GM23338 (cell line): ENCODE measurements around the gene SNRNP48. TPM values are rescaled to one million over a fixed set of nuclear protein-coding genes. Genes with fewer than 3 reads are reported as not detected.

Experiments used
- ATAC-seq: fragments of 200-7000 bp; cut with Tn5 transposase; 3 replicates; pipeline ENCODE4 v1.9.1; 2020
- DNase-seq: peaks from one replicate; pipeline ENCODE4 v3.0.0-alpha.2; 2015; ENCODE audit warnings: low spot score
- H2AFZ ChIP-seq: fragments of 200-600 bp; sonication (generic); 2 replicates; pipeline ENCODE4 v1.8.0; 2016; ENCODE audit warnings: antibody characterized with exemption, mild to moderate bottlenecking, moderate library complexity
- H3F3A ChIP-seq: fragments of 200-600 bp; sonication (generic); replicated peaks from 2 replicates; pipeline ENCODE4 v1.8.0; 2017; ENCODE audit warnings: antibody characterized with exemption, mixed run types, low read depth
- H3K27ac ChIP-seq: fragments of 200-600 bp; sonication (generic); 2 replicates; pipeline ENCODE4 v1.6.1; 2016; ENCODE audit warnings: low read depth
- H3K27me3 ChIP-seq: fragments of 200-600 bp; sonication (generic); 2 replicates; pipeline ENCODE4 v1.8.0; 2016; ENCODE audit warnings: mild to moderate bottlenecking, mixed run types, moderate library complexity; ENCODE audit not compliant: insufficient read depth
- H3K36me3 ChIP-seq: fragments of 200-600 bp; sonication (generic); 2 replicates; pipeline ENCODE4 v1.8.0; 2016; ENCODE audit warnings: mild to moderate bottlenecking; ENCODE audit not compliant: insufficient read depth
- H3K4me1 ChIP-seq: fragments of 200-600 bp; sonication (generic); 2 replicates; pipeline ENCODE4 v1.8.0; 2016; ENCODE audit warnings: mild to moderate bottlenecking, moderate library complexity; ENCODE audit not compliant: insufficient read depth
- H3K4me2 ChIP-seq: fragments of 200-600 bp; sonication (generic); 2 replicates; pipeline ENCODE4 v1.7.1; 2017; ENCODE audit warnings: mixed run types
- H3K4me3 ChIP-seq: fragments of 200-600 bp; sonication (generic); 2 replicates; pipeline ENCODE4 v1.6.1; 2016; ENCODE audit warnings: mixed run types
- H3K79me2 ChIP-seq: fragments of 200-600 bp; sonication (generic); replicated peaks from 2 replicates; pipeline ENCODE4 v1.8.0; 2017; ENCODE audit warnings: mild to moderate bottlenecking; ENCODE audit not compliant: insufficient read depth
- H3K9me2 ChIP-seq: fragments of 200-600 bp; sonication (generic); 2 replicates; pipeline ENCODE4 v1.8.0; 2017; ENCODE audit not compliant: insufficient read depth
- H4K20me1 ChIP-seq: fragments of 200-600 bp; sonication (generic); replicated peaks from 2 replicates; pipeline ENCODE4 v1.8.0; 2017; ENCODE audit warnings: mild to moderate bottlenecking; ENCODE audit not compliant: insufficient read depth
- H3K27ac Mint-ChIP-seq: 2 replicates; pipeline ENCODE4 v1.8.0; 2020; ENCODE audit warnings: inconsistent platforms, mild to moderate bottlenecking, moderate library complexity, mixed read lengths
- H3K27me3 Mint-ChIP-seq: 3 replicates; pipeline ENCODE4 v1.8.0; 2022; ENCODE audit warnings: low read depth, mild to moderate bottlenecking, moderate library complexity, mixed read lengths, inconsistent platforms; ENCODE audit not compliant: insufficient read depth, poor library complexity
- H3K36me3 Mint-ChIP-seq: 3 replicates; pipeline ENCODE4 v1.8.0; 2021; ENCODE audit warnings: low read depth, mild to moderate bottlenecking, inconsistent platforms, moderate library complexity, mixed read lengths
- H3K4me1 Mint-ChIP-seq: 3 replicates; pipeline ENCODE4 v1.8.0; 2020; ENCODE audit warnings: mild to moderate bottlenecking, inconsistent platforms, mixed read lengths
- H3K4me3 Mint-ChIP-seq: 3 replicates; pipeline ENCODE4 v1.8.0; 2021; ENCODE audit warnings: moderate library complexity, mild to moderate bottlenecking, inconsistent platforms, mixed read lengths
- H3K9me3 Mint-ChIP-seq: 3 replicates; pipeline ENCODE4 v1.8.0; 2020; ENCODE audit warnings: moderate library complexity, mild to moderate bottlenecking, inconsistent platforms, mixed read lengths
- CREB1 ChIP-seq: fragments of 250-450 bp; sonication (Bioruptor Pico); IDR thresholded peaks from 2 replicates; pipeline ENCODE4 v1.5.0; 2020; ENCODE audit warnings: low read depth, mild to moderate bottlenecking, moderate library complexity
- CTCF ChIP-seq, 2 experiments: fragments of 200-600 bp in 1 of 2; sonication (generic) in 1 of 2; conservative IDR thresholded peaks; 2 replicates each; pipeline versions ENCODE4 v1.5.1 to v1.6.1; 2016 to 2017; ENCODE audit warnings: antibody characterized with exemption in 2 of 2, low read depth in 2 of 2, mild to moderate bottlenecking in 2 of 2, moderate library complexity in 1 of 2
- ETS1 ChIP-seq: IDR thresholded peaks from 2 replicates; pipeline ENCODE4 v1.6.1; 2016; ENCODE audit warnings: antibody characterized with exemption
- EZH2phosphoT487 ChIP-seq: fragments of 200-600 bp; sonication (generic); IDR thresholded peaks from one replicate; pipeline ENCODE4 v1.8.1; 2018; ENCODE audit warnings: antibody characterized with exemption; ENCODE audit not compliant: unreplicated experiment
- JUNB ChIP-seq: IDR thresholded peaks from one replicate; pipeline ENCODE4 v1.6.1; 2016; ENCODE audit warnings: antibody characterized with exemption; ENCODE audit not compliant: unreplicated experiment
- NANOG ChIP-seq: IDR thresholded peaks from 2 replicates; pipeline ENCODE4 v1.6.1; 2016; ENCODE audit warnings: antibody characterized with exemption, borderline replicate concordance
- POLR2AphosphoS5 ChIP-seq: IDR thresholded peaks from 2 replicates; pipeline ENCODE4 v1.6.1; 2016; ENCODE audit warnings: antibody characterized with exemption, low read depth
- ZNF114 ChIP-seq: fragments of 250-450 bp; sonication (Bioruptor Pico); IDR thresholded peaks from 2 replicates; pipeline ENCODE4 v1.5.0; 2020; ENCODE audit warnings: mild to moderate bottlenecking, moderate library complexity
- ZNF331 ChIP-seq: fragments of 250-450 bp; sonication (Bioruptor Pico); IDR thresholded peaks from 2 replicates; pipeline ENCODE4 v1.5.0; 2020; ENCODE audit warnings: low read depth, mild to moderate bottlenecking, moderate library complexity
- ZNF462 ChIP-seq: fragments of 250-450 bp; sonication (Bioruptor Pico); IDR thresholded peaks from 2 replicates; pipeline ENCODE4 v1.5.0; 2020; ENCODE audit warnings: mild to moderate bottlenecking, moderate library complexity
- polyA plus RNA-seq: library from polyadenylated mRNA; unstranded; fragments of >200 nt; fragmentation: Nextera tagmentation; extraction: Ambion mirVana; gene quantifications from 2 replicates; pipeline ENCODE4 v1.2.1, GENCODE V29; 2016
- total RNA-seq: library from RNA; depleted of rRNA; stranded (reverse); fragments of >200 nt; shearing (Covaris generic); gene quantifications from 2 replicates; pipeline ENCODE4 v1.2.3, GENCODE V29; 2014

SNRNP48 gene
- total and polyA plus RNA-seq, 2 experiments from 2014 or later, result 17.2 to 23.9 TPM

- Histone ChIP-seq H3K36me3 (no peaks in the 10 kb centered on the region), H3K27ac (no peak overlapping the region), H3K4me2 (no peak overlapping the region), H3K4me1 (peaks cover 10% of the 10 kb centered on the region), H3K79me2 (no peaks in the 10 kb centered on the region), H4K20me1 (no peaks in the 10 kb centered on the region), H3K27me3 (no peaks in the 10 kb centered on the region), H3K4me3 (no peak overlapping the region), H3K9me2 (no peaks in the 10 kb centered on the region), H3F3A (no peaks in the 10 kb centered on the region), H2AFZ (no peak overlapping the region)
- TF ChIP-seq JUNB (no peak), CREB1 (CRISPR knock-in tag) (no peak), ZNF331 (no peak), ZNF114 (CRISPR knock-in tag) (no peak), ETS1 (no peak), NANOG (no peak), EZH2phosphoT487 (no peak)
- no peak for DNase-seq
- no peaks in the 10 kb centered on the region for H3K27me3 Mint-ChIP-seq
- H3K4me3 Mint-ChIP-seq, result no peak overlapping the region
- no peak for ATAC-seq
- peaks cover 12% of the 10 kb centered on the region for H3K4me1 Mint-ChIP-seq
- H3K9me3 Mint-ChIP-seq, result no peaks in the 10 kb centered on the region
- H3K36me3 Mint-ChIP-seq, result no peaks in the 10 kb centered on the region
- H3K27ac Mint-ChIP-seq, result no peak overlapping the region
Measured at GRCh38 chr6:7628909-7629308, 38.9 kb downstream of the SNRNP48 start.

GRCh38 chr6:7629321-7629720 lies 39.3 kb downstream of the SNRNP48 start:
- no peak overlapping the region for H2AFZ ChIP-seq
- DNase-seq, result no peak
- Mint-ChIP-seq H3K27ac (no peak overlapping the region), H3K36me3 (no peaks in the 10 kb centered on the region), H3K4me3 (no peak overlapping the region), H3K27me3 (no peaks in the 10 kb centered on the region), H3K9me3 (no peaks in the 10 kb centered on the region), H3K4me1 (peaks cover 10% of the 10 kb centered on the region)
- no peaks in the 10 kb centered on the region for H3K27me3 ChIP-seq
- no peaks in the 10 kb centered on the region for H3K79me2 ChIP-seq
- H4K20me1 ChIP-seq, result no peaks in the 10 kb centered on the region
- H3K36me3 ChIP-seq, result no peaks in the 10 kb centered on the region
- H3K4me2 ChIP-seq, result no peak overlapping the region
- H3K4me1 ChIP-seq, result peaks cover 8% of the 10 kb centered on the region
- no peaks in the 10 kb centered on the region for H3K9me2 ChIP-seq
- ATAC-seq, result no peak
- no peak overlapping the region for H3K27ac ChIP-seq
- H3F3A ChIP-seq, result no peaks in the 10 kb centered on the region
- no peak overlapping the region for H3K4me3 ChIP-seq
- TF ChIP-seq NANOG (no peak), POLR2AphosphoS5 (no peak), ZNF114 (CRISPR knock-in tag) (no peak), CTCF (conservative IDR thresholded peaks at IDR 0.05; ENCODE audit: low read depth in 2 of 2) (no peak), ZNF462 (CRISPR knock-in tag) (no peak), CREB1 (CRISPR knock-in tag) (no peak), ETS1 (no peak)
